Mesothelial cell of epicardium (in vitro differentiated cells): ENCODE data around the gene REXO5. TPM values are rescaled to one million over a fixed set of nuclear protein-coding genes. Genes with fewer than 3 reads are reported as not detected.

Source experiments
- DNase-seq, 2 experiments: peaks; one replicate each; pipeline ENCODE4 v3.0.0; 2021; ENCODE audit warnings: low spot score in 2 of 2; ENCODE audit not compliant: unreplicated experiment in 2 of 2
- H3K27ac Mint-ChIP-seq: 2 replicates; pipeline ENCODE4 v1.8.0; 2021; ENCODE audit warnings: mixed read lengths
- H3K27me3 Mint-ChIP-seq: 2 replicates; pipeline ENCODE4 v1.8.0; 2021; ENCODE audit warnings: low read depth, mixed read lengths
- H3K36me3 Mint-ChIP-seq: 2 replicates; pipeline ENCODE4 v1.8.0; 2021; ENCODE audit warnings: mixed read lengths
- H3K4me1 Mint-ChIP-seq: 2 replicates; pipeline ENCODE4 v1.8.0; 2021; ENCODE audit warnings: mixed read lengths
- H3K4me3 Mint-ChIP-seq: 2 replicates; pipeline ENCODE4 v1.8.0; 2021; ENCODE audit warnings: mild to moderate bottlenecking, moderate library complexity, mixed read lengths
- H3K9me3 Mint-ChIP-seq: 2 replicates; pipeline ENCODE4 v1.8.0; 2021; ENCODE audit warnings: mixed read lengths
- total RNA-seq: library from RNA; stranded (reverse); gene quantifications from 3 replicates; pipeline ENCODE4 v1.2.1, GENCODE V29; 2021
- TF ChIP-seq, protein P1 (sequence below): fragments of 200-600 bp; sonication (generic); IDR thresholded peaks from one replicate; pipeline ENCODE4 v1.5.0; 2021; ENCODE audit warnings: antibody characterized with exemption; ENCODE audit not compliant: unreplicated experiment

REXO5 gene
- total RNA-seq, 1 donor from 2014 or later: 5.1 TPM

DNA sequence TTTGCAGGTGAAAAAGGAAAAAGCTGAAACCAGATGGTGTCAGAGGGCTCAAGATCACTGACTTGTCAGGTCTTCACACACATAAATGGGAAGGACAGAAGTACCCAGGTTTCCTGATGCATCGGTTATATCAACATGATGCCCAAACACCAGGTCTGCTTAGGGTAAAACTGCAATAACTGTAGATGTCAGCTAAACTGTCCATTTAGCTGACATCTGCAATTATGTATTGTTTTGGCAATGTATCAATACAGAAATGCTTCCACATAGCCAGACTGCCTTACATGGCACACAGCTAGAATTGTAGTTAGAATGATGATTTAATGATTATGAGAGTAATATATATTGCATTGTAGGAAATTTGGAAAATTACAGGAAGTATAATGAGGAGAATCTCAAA is 37.5 kb upstream of the REXO5 start:
- H3K9me3 Mint-ChIP-seq: peaks cover 19% of the 10 kb centered on the region
- TF ChIP-seq, protein P1, sequence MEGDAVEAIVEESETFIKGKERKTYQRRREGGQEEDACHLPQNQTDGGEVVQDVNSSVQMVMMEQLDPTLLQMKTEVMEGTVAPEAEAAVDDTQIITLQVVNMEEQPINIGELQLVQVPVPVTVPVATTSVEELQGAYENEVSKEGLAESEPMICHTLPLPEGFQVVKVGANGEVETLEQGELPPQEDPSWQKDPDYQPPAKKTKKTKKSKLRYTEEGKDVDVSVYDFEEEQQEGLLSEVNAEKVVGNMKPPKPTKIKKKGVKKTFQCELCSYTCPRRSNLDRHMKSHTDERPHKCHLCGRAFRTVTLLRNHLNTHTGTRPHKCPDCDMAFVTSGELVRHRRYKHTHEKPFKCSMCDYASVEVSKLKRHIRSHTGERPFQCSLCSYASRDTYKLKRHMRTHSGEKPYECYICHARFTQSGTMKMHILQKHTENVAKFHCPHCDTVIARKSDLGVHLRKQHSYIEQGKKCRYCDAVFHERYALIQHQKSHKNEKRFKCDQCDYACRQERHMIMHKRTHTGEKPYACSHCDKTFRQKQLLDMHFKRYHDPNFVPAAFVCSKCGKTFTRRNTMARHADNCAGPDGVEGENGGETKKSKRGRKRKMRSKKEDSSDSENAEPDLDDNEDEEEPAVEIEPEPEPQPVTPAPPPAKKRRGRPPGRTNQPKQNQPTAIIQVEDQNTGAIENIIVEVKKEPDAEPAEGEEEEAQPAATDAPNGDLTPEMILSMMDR: no peak
- H3K4me1 Mint-ChIP-seq: peaks cover 2% of the 10 kb centered on the region
- DNase-seq: no peak
- H3K27me3 Mint-ChIP-seq: no peaks in the 10 kb centered on the region
- no peak overlapping the region for H3K27ac Mint-ChIP-seq
- H3K4me3 Mint-ChIP-seq: no peak overlapping the region
- H3K36me3 Mint-ChIP-seq: peaks cover 33% of the 10 kb centered on the region

DNA sequence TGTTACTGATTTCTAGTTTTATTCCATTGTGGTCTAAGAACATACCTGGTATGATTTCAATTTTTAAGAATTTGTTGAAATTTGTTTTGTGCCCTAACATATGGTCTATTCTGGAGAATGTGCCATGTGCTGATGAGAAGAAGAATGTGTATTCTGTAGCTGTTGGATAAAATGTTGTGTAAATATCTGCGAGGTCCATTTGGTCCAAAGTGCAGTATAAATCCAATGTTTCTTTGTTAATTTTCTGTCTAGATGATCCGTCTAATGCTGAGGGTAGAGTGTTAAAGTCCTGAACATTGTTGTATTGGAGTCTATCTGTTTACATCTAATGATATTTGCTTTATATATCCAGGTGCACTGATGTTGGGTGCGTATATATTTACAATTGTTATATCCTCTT is 32.6 kb upstream of the REXO5 start:
- Mint-ChIP-seq H3K4me3 (no peak overlapping the region), H3K4me1 (peaks cover 9% of the 10 kb centered on the region), H3K36me3 (peaks cover 34% of the 10 kb centered on the region), H3K9me3 (peaks cover 19% of the 10 kb centered on the region), H3K27me3 (no peaks in the 10 kb centered on the region), H3K27ac (no peak overlapping the region)
- no peak for DNase-seq
- TF ChIP-seq, protein P1: no peak

DNA sequence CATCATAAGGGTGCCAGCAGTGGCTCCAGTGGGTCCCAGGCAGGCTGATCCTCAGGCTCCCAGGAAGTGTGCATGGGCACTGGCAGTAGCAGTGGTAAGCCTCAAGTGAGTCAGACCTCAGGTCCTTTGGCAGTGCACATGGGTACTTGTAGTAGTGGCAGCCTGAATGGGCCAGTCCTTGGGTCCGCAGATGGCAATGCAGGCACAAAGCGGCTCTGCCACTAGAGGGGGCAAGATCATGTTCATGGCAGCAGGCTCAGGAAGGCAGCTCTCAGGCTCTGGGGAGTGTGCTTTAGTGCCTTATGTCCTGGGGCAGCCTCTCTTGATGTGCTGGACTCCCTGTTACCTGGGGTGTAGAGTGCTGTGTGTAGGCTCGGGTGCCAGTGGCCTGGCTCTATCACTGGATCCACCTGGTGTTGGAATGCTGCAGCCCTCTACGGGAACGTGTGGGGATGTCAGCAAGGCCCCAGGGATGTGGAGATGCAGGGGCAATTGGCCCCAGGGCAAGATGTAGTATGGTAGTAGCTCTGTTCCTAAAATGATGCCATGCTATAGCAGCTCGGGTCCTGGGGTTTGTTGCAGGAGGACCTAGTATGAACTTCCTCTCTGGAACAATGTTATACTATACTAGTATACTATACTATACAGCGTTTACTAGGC is 31.5 kb upstream of the REXO5 start:
- Mint-ChIP-seq H3K27ac (no peak overlapping the region), H3K4me1 (peaks cover 9% of the 10 kb centered on the region), H3K36me3 (peaks cover 34% of the 10 kb centered on the region), H3K4me3 (no peak overlapping the region), H3K27me3 (no peaks in the 10 kb centered on the region), H3K9me3 (peaks cover 19% of the 10 kb centered on the region)
- TF ChIP-seq, protein P1: peak; percentile 35
- no peak for DNase-seq

DNA sequence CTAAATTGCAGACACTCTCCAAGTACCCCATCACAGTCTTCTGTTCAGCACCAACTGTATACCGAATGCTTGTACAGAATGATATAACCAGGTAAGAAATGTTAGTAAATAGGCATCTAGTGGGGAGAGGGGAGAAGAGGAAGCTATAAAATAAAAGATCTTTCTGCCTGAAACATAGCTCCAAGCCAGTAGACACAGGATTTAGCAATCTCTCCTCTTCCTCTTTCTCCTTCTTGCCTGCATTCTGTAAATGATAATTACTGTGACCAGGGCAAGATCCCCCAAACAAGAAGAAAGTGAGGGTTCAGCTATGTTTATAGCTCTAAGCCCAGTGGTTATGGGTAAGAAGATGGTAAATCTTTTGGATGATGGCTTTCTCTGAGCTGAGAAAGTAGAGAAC is 24.6 kb upstream of the REXO5 start:
- no peaks in the 10 kb centered on the region for H3K9me3 Mint-ChIP-seq
- H3K27me3 Mint-ChIP-seq: no peaks in the 10 kb centered on the region
- TF ChIP-seq, protein P1: no peak
- H3K27ac Mint-ChIP-seq: no peak overlapping the region
- no peak for DNase-seq
- H3K36me3 Mint-ChIP-seq: peaks cover 11% of the 10 kb centered on the region
- peaks cover 7% of the 10 kb centered on the region for H3K4me1 Mint-ChIP-seq
- no peak overlapping the region for H3K4me3 Mint-ChIP-seq

DNA sequence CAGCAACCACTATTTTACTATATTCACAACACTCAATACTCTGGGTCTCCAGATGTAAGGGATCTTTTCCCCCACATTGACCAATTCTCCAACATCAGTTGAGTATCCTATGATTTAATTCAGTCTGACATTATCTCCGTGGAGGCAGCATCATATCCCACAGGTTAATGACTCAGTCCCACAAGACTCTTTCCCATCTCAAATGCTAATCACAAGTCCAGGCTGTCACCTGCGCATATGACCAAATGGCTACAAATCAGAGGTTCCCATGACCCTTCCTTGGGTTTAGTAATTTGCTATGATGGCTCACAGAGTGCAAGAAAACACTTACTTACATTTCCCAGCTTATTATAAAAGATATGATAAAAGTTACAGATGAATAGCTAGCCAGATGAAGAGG is 23.9 kb upstream of the REXO5 start:
- no peak for DNase-seq
- TF ChIP-seq, protein P1: no peak
- no peak overlapping the region for H3K27ac Mint-ChIP-seq
- no peaks in the 10 kb centered on the region for H3K27me3 Mint-ChIP-seq
- no peaks in the 10 kb centered on the region for H3K9me3 Mint-ChIP-seq
- no peak overlapping the region for H3K4me3 Mint-ChIP-seq
- peaks cover 2% of the 10 kb centered on the region for H3K4me1 Mint-ChIP-seq
- H3K36me3 Mint-ChIP-seq: peaks cover 9% of the 10 kb centered on the region

DNA sequence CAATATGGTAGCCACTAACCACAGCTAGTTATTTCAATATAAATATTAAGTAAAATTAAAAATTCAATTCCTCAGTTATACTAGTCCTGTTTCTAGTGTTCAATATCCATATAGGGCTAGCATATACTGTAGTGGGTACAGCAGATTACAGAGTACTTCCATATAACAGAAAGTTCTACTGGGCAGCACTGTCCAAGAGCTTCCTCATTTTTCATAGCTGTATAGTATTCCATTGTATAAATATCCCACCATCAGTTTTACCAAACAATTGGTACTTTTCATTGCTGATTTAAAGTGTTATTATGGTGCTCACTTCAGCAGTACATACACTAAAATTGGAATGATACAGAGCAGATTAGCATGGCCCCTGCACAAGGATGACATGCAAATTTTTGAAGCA is 22.1 kb upstream of the REXO5 start:
- Mint-ChIP-seq H3K27me3 (no peaks in the 10 kb centered on the region), H3K9me3 (no peaks in the 10 kb centered on the region), H3K4me1 (no peaks in the 10 kb centered on the region), H3K36me3 (peaks cover 6% of the 10 kb centered on the region), H3K27ac (no peak overlapping the region), H3K4me3 (no peak overlapping the region)
- TF ChIP-seq, protein P1: no peak
- DNase-seq: no peak
